Endothelial cell (in vitro differentiated cells): ENCODE data around the gene IL1RAPL2. TPM values are rescaled to one million over a fixed set of nuclear protein-coding genes. Genes with fewer than 3 reads are reported as not detected.

ENCODE experiments used
- DNase-seq: peaks from one replicate; pipeline ENCODE4 v3.0.0; 2021; ENCODE audit warnings: low spot score
- H3K27ac Mint-ChIP-seq: one replicate; pipeline ENCODE4 v1.8.0; 2021; ENCODE audit warnings: mixed read lengths, inconsistent platforms; ENCODE audit not compliant: unreplicated experiment
- H3K27me3 Mint-ChIP-seq: one replicate; pipeline ENCODE4 v1.8.0; 2021; ENCODE audit warnings: mild to moderate bottlenecking, moderate library complexity, mixed read lengths, inconsistent platforms; ENCODE audit not compliant: unreplicated experiment
- H3K36me3 Mint-ChIP-seq: one replicate; pipeline ENCODE4 v1.8.0; 2021; ENCODE audit warnings: mild to moderate bottlenecking, low read depth, mixed read lengths, inconsistent platforms; ENCODE audit not compliant: unreplicated experiment
- H3K4me1 Mint-ChIP-seq: one replicate; pipeline ENCODE4 v1.8.0; 2021; ENCODE audit warnings: mild to moderate bottlenecking, mixed read lengths, inconsistent platforms; ENCODE audit not compliant: unreplicated experiment
- H3K4me3 Mint-ChIP-seq: one replicate; pipeline ENCODE4 v1.8.0; 2021; ENCODE audit warnings: mild to moderate bottlenecking, mixed read lengths, inconsistent platforms; ENCODE audit not compliant: unreplicated experiment
- H3K9me3 Mint-ChIP-seq: one replicate; pipeline ENCODE4 v1.8.0; 2021; ENCODE audit warnings: mixed read lengths, inconsistent platforms; ENCODE audit not compliant: unreplicated experiment
- total RNA-seq: library from RNA; stranded (reverse); fragmentation: NEBNext Ultra II Directional; extraction: Animal tissue kit (Norgen Biotek cat#: 25700); gene quantifications from one replicate; pipeline ENCODE4 v1.2.1, GENCODE V29; 2021; ENCODE audit not compliant: unreplicated experiment
- TF ChIP-seq, protein P1 (sequence below): fragments of 200-600 bp; sonication (generic); IDR thresholded peaks from one replicate; pipeline ENCODE4 v1.5.0; 2021; ENCODE audit warnings: antibody characterized with exemption; ENCODE audit not compliant: unreplicated experiment

Gene IL1RAPL2
- total RNA-seq, 1 donor from 2014 or later = 0.51 TPM

DNA sequence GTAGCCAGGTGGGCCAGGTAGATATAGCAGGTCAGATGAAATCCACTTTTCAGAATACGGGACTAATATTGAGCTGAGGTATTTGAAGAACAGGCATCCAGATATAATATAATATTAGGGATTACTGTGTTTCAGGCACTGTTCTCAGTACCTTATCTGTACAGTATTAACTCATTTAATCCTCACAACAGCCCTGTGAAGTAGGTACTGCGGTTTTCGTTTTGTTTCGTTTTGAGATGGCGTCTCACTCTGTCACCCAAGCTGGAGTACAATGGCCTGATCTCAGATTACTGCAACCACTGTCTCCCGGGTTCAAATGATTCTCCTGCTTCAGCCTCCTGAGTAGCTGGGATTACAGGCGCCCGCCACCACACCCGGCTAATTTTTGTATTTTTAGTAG, 129.6 kb downstream of the IL1RAPL2 start:
- Mint-ChIP-seq H3K4me3 (no peak overlapping the region), H3K4me1 (no peaks in the 10 kb centered on the region), H3K27ac (no peak overlapping the region), H3K36me3 (no peaks in the 10 kb centered on the region), H3K9me3 (no peaks in the 10 kb centered on the region), H3K27me3 (no peaks in the 10 kb centered on the region)
- DNase-seq = no peak
- TF ChIP-seq, protein P1, sequence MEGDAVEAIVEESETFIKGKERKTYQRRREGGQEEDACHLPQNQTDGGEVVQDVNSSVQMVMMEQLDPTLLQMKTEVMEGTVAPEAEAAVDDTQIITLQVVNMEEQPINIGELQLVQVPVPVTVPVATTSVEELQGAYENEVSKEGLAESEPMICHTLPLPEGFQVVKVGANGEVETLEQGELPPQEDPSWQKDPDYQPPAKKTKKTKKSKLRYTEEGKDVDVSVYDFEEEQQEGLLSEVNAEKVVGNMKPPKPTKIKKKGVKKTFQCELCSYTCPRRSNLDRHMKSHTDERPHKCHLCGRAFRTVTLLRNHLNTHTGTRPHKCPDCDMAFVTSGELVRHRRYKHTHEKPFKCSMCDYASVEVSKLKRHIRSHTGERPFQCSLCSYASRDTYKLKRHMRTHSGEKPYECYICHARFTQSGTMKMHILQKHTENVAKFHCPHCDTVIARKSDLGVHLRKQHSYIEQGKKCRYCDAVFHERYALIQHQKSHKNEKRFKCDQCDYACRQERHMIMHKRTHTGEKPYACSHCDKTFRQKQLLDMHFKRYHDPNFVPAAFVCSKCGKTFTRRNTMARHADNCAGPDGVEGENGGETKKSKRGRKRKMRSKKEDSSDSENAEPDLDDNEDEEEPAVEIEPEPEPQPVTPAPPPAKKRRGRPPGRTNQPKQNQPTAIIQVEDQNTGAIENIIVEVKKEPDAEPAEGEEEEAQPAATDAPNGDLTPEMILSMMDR = no peak

DNA sequence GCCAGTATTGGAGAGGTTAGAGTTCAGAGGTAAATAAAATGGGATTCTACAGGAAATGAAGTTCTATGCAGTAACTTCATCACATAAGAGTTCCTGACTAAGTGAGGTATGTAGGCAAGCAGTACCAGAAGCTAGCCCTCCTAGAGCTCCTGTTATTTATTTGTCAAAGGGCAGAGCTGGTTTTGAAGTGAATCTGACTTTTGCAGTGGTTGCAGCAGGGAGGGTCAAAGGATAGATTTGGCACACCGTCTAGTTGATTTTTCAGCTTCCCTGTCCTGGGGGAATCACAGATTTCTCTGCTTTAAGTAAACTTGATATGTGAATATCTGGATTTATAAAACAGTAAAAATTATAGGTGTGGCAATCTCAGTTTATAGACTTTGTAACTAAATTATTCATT, 130.7 kb downstream of the IL1RAPL2 start:
- TF ChIP-seq, protein P1 = no peak
- H3K9me3 Mint-ChIP-seq = no peaks in the 10 kb centered on the region
- no peaks in the 10 kb centered on the region for H3K27me3 Mint-ChIP-seq
- no peak overlapping the region for H3K27ac Mint-ChIP-seq
- no peaks in the 10 kb centered on the region for H3K36me3 Mint-ChIP-seq
- H3K4me1 Mint-ChIP-seq = no peaks in the 10 kb centered on the region
- no peak overlapping the region for H3K4me3 Mint-ChIP-seq
- DNase-seq = no peak

DNA sequence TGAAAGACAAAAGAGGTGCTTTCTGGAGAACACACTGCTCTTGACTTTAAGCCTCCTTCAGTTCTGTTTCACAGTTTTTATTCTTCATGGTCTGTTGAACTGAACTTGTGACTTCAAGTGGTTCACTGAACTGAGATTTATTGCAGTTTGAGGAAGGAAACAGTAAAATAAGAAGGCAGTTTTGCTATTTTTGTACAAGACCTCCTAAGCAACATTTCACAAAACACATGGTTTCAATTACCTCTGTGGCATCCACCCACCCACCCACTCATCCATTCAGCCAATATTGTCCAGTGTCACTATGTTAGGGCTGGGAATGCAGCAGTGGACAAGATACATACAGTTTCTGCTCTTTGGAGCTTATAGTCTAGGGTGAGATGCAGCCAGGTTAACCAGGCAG, 131.3 kb downstream of the IL1RAPL2 start:
- Mint-ChIP-seq H3K4me3 (no peak overlapping the region), H3K4me1 (no peaks in the 10 kb centered on the region), H3K27me3 (no peaks in the 10 kb centered on the region), H3K9me3 (no peaks in the 10 kb centered on the region), H3K36me3 (no peaks in the 10 kb centered on the region), H3K27ac (no peak overlapping the region)
- no peak for DNase-seq
- TF ChIP-seq, protein P1 = no peak

DNA sequence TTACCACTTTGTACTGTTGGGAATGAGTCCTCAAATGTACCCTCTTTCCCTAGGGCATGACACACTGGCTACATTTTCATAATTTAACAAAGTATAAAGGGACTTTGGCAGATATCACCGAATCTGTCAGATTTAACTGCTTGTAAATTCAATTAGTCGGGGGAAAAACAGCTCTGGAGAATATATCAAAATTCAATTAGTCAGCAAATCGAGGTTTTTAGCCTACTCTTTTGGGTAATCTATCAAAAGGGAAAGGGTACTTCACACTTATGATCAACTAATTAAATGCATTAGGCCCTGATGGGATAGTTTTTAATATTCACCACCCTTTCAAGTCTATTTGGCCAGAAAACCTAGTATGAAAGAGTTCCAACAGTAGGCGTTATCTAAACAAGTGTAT, 141.0 kb downstream of the IL1RAPL2 start:
- no peaks in the 10 kb centered on the region for H3K4me1 Mint-ChIP-seq
- no peaks in the 10 kb centered on the region for H3K27me3 Mint-ChIP-seq
- no peaks in the 10 kb centered on the region for H3K9me3 Mint-ChIP-seq
- TF ChIP-seq, protein P1 = no peak
- DNase-seq = no peak
- no peak overlapping the region for H3K27ac Mint-ChIP-seq
- no peaks in the 10 kb centered on the region for H3K36me3 Mint-ChIP-seq
- H3K4me3 Mint-ChIP-seq = no peak overlapping the region

DNA sequence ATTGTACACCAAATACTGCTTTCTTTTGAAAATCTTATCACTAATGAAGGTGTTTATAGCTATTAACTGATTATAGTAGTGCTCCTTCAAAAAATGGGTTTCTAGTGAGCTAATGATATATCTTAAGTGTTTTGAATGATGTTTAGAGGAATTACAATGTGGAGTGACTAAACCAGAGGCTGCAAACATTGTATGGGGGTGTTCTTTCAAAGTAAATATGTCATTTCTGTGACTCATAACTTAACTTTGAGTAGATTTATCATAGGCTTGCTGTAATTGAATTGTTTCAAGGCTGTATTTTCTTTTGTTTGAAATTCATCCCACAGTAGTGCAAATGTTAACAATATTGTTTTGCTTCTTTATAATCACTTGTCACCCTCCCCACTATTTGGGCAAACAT, 141.6 kb downstream of the IL1RAPL2 start:
- Mint-ChIP-seq H3K27ac (no peak overlapping the region), H3K4me3 (no peak overlapping the region), H3K4me1 (no peaks in the 10 kb centered on the region), H3K27me3 (no peaks in the 10 kb centered on the region), H3K36me3 (no peaks in the 10 kb centered on the region), H3K9me3 (no peaks in the 10 kb centered on the region)
- TF ChIP-seq, protein P1 = no peak
- DNase-seq = no peak
